Activated naive CD8-positive, alpha-beta T cell treated with anti-CD3 and anti-CD28 coated beads, Interleukin-2, amount 10 ng/mL, durations not matched to agents 7 days and 5 days (primary cell): Measurements from ENCODE around the gene ZNF804A. TPM values are rescaled to one million over a fixed set of nuclear protein-coding genes. Genes with fewer than 3 reads are reported as not detected.
"Not testable (repeated sequence)": the region's sequence is repeated elsewhere in the genome, so short reads cannot be mapped to it uniquely, and the experiment has no call there.

Experiments
- ATAC-seq: fragments of 150-1000 bp; cut with Tn5 transposase; one replicate; pipeline ENCODE4 v1.10.0; 2021; ENCODE audit warnings: low read depth, moderate library complexity
- POLR2A ChIA-PET: fragments of 350-600 bp; sonication (Branson Sonifier 250); formaldehyde crosslinking; loops from one replicate; lab custom pipeline; 2021; ENCODE audit warnings: antibody characterized with exemption; lab: Charles Lee
- DNase-seq: peaks from one replicate; pipeline ENCODE4 v3.0.0; 2021
- H3K27ac Mint-ChIP-seq: one replicate; pipeline ENCODE4 v1.8.0; 2022; ENCODE audit warnings: mild to moderate bottlenecking, mixed read lengths
- H3K27me3 Mint-ChIP-seq: one replicate; pipeline ENCODE4 v1.8.0; 2022; ENCODE audit warnings: mild to moderate bottlenecking, moderate library complexity, mixed read lengths
- H3K36me3 Mint-ChIP-seq: one replicate; pipeline ENCODE4 v1.8.0; 2021; ENCODE audit warnings: mild to moderate bottlenecking, mixed read lengths
- H3K4me1 Mint-ChIP-seq: one replicate; pipeline ENCODE4 v1.8.0; 2021; ENCODE audit warnings: mixed read lengths
- H3K4me3 Mint-ChIP-seq: one replicate; pipeline ENCODE4 v1.8.0; 2022; ENCODE audit warnings: mild to moderate bottlenecking, moderate library complexity, mixed read lengths
- H3K9me3 Mint-ChIP-seq: one replicate; pipeline ENCODE4 v1.8.0; 2021; ENCODE audit warnings: mixed read lengths
- total RNA-seq, 2 experiments: library from RNA; stranded (reverse); gene quantifications; one replicate each; pipeline ENCODE4 v1.2.3, GENCODE V29; 2021

Gene ZNF804A
- total RNA-seq, 2 experiments from 2014 or later: 0.08 TPM; not detected in 1

DNA sequence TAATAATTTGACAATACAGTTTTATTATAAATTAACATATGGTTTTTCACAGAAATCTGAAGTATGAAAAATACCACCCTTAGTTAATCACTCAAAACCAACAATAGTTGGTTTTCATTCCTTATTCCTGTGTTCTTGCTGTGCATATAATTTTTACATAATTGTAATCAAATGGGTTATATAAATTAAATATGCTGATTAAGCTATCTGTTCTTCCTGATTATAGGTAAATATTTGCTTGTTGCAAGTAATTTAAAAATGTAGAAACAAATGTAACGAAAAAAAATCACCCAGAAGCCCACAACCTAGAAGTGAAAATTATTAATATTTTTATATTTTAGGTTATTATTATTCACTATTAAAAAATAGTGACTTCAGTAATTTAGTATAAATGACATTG lies 98.3 kb downstream of the ZNF804A start:
- H3K36me3 Mint-ChIP-seq: no peaks in the 10 kb centered on the region
- no peaks in the 10 kb centered on the region for H3K27me3 Mint-ChIP-seq
- no peaks in the 10 kb centered on the region for H3K9me3 Mint-ChIP-seq
- no peaks in the 10 kb centered on the region for H3K4me1 Mint-ChIP-seq
- no peak overlapping the region for H3K27ac Mint-ChIP-seq
- POLR2A ChIA-PET: no interaction called here
- ATAC-seq (no peak), DNase-seq (no peak)
- no peak overlapping the region for H3K4me3 Mint-ChIP-seq

DNA sequence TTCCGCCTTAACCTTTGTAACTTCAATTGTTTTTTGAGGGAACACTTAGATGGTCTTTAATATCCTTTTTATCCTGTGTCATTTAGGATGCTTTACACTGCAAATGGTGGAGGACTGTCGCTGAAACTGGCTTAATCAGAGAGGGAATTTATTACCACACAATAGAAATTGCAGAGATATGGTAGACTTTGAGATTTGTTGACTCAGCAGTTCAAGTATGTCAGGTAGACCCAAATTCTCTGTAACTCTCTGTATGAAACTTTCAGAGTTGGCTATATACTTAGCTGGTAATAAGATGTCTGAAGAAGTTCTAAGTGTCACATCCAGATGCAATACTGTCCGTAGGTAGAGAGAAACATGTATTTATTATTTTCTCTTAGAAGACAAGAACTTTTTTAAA lies 100.1 kb downstream of the ZNF804A start:
- H3K4me3 Mint-ChIP-seq: no peak overlapping the region
- no peaks in the 10 kb centered on the region for H3K4me1 Mint-ChIP-seq
- no peak overlapping the region for H3K27ac Mint-ChIP-seq
- POLR2A ChIA-PET: no interaction called here
- H3K27me3 Mint-ChIP-seq: no peaks in the 10 kb centered on the region
- no peak for DNase-seq
- H3K9me3 Mint-ChIP-seq: no peaks in the 10 kb centered on the region
- no peaks in the 10 kb centered on the region for H3K36me3 Mint-ChIP-seq
- no peak for ATAC-seq

DNA sequence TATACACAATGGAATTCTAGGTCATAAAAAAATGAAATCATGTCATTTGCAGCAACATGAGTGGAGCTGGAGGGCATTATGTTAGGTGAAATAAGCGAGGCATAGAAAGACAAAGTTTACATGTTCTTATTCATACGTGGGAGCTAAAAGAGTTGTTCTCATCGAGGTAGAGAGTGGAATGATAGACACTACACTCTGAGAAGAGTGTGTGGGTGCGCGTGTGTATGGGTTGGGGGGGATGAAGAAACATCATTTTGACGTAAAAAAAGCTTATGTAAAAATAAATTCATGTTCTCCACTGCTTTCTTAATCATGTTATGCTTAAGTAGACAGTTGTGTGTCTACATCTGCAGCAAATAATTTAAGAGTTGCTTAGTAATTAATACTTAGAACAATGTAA lies 123.6 kb downstream of the ZNF804A start:
- DNase-seq (no peak), ATAC-seq (no peak)
- H3K27me3 Mint-ChIP-seq: no peaks in the 10 kb centered on the region
- no peaks in the 10 kb centered on the region for H3K36me3 Mint-ChIP-seq
- H3K27ac Mint-ChIP-seq: no peak overlapping the region
- no peaks in the 10 kb centered on the region for H3K4me1 Mint-ChIP-seq
- POLR2A ChIA-PET: no interaction called here
- no peak overlapping the region for H3K4me3 Mint-ChIP-seq
- H3K9me3 Mint-ChIP-seq: peaks cover 2% of the 10 kb centered on the region

DNA sequence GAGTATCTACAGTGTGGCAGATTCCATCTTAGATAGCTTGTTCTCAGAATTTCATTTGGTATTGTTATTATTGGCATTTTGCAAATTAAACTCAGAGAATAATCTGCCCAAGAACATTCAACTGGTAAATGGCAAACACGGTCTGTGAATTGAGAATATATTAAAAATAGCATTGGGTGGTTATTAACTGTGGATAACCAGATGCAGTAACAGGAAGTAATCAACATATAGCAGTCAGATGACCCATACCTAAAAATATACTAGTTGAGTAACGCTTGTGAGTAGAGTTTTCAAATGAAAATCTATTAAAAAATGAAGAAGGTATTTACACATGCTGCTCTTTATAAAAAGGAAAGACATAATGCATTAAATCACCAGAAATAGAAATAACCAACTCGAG lies 129.5 kb downstream of the ZNF804A start:
- DNase-seq: no peak
- no peak overlapping the region for H3K4me3 Mint-ChIP-seq
- H3K27me3 Mint-ChIP-seq: no peaks in the 10 kb centered on the region
- H3K4me1 Mint-ChIP-seq: no peaks in the 10 kb centered on the region
- no peaks in the 10 kb centered on the region for H3K9me3 Mint-ChIP-seq
- ATAC-seq: no peak
- POLR2A ChIA-PET: no interaction called here
- H3K27ac Mint-ChIP-seq: no peak overlapping the region
- H3K36me3 Mint-ChIP-seq: no peaks in the 10 kb centered on the region

DNA sequence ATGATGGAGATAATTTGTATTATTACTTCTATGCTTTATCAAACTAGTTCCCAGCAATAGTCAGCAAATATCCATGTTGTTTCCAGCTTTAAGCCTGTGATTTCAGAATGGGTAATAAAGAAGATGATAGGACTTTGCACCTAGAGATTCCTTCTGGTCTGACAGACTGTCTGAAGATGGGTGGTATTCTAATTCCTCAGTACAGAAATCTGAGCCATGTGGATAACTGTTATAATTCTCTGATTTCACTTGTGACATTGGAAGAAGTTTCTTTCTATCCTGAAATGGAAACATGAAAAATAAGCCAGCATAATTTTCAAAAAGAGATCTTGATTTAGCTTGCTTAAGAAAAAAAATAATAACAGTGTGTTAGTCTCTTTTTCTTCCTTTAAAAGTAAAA lies 130.1 kb downstream of the ZNF804A start:
- ATAC-seq (no peak), DNase-seq (no peak)
- no peaks in the 10 kb centered on the region for H3K27me3 Mint-ChIP-seq
- H3K36me3 Mint-ChIP-seq: no peaks in the 10 kb centered on the region
- H3K4me3 Mint-ChIP-seq: no peak overlapping the region
- no peak overlapping the region for H3K27ac Mint-ChIP-seq
- POLR2A ChIA-PET: no interaction called here
- H3K9me3 Mint-ChIP-seq: no peaks in the 10 kb centered on the region
- H3K4me1 Mint-ChIP-seq: no peaks in the 10 kb centered on the region

DNA sequence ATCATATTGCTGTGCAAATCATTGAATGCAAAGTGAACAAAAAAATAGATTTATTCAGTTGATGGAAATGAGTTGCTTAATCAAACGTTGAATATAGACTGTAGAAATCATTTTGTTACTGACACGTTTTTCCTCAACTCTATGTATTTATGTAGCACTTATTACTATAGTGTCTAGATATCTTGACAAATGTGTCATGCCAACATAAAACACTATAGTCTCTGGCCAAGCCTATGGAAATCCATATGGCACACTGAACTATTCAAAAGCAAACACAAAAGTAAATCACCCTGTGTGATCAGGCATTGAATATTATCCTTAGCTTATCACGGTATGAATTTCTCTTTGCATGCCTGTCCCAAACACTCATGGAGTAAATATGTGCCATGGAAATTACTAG lies 131.3 kb downstream of the ZNF804A start:
- ATAC-seq (no peak), DNase-seq (no peak)
- H3K4me1 Mint-ChIP-seq: no peaks in the 10 kb centered on the region
- H3K27me3 Mint-ChIP-seq: no peaks in the 10 kb centered on the region
- H3K27ac Mint-ChIP-seq: no peak overlapping the region
- H3K36me3 Mint-ChIP-seq: no peaks in the 10 kb centered on the region
- no peaks in the 10 kb centered on the region for H3K9me3 Mint-ChIP-seq
- POLR2A ChIA-PET: no interaction called here
- H3K4me3 Mint-ChIP-seq: no peak overlapping the region

DNA sequence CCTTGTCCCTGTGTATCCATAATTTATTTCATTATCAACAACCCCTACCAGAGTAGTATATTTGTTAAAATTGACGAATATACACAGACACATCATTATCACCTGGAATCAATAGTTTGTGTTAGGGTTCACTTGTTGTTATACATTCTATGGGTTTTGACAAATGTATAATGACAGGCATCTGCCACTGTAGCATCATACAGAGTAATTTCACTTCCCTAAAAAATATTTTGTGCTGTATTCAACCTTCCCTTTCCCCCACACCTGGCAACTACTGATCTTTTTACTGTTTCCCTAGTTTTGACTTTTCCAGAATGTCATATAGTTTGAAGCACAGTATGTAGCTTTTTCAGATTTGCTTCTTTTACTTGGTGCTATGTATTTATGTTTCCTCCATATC lies 132.0 kb downstream of the ZNF804A start:
- no peaks in the 10 kb centered on the region for H3K9me3 Mint-ChIP-seq
- ATAC-seq (no peak), DNase-seq (no peak)
- no peaks in the 10 kb centered on the region for H3K4me1 Mint-ChIP-seq
- POLR2A ChIA-PET: no interaction called here
- H3K27me3 Mint-ChIP-seq: no peaks in the 10 kb centered on the region
- H3K36me3 Mint-ChIP-seq: no peaks in the 10 kb centered on the region
- H3K27ac Mint-ChIP-seq: no peak overlapping the region
- no peak overlapping the region for H3K4me3 Mint-ChIP-seq

DNA sequence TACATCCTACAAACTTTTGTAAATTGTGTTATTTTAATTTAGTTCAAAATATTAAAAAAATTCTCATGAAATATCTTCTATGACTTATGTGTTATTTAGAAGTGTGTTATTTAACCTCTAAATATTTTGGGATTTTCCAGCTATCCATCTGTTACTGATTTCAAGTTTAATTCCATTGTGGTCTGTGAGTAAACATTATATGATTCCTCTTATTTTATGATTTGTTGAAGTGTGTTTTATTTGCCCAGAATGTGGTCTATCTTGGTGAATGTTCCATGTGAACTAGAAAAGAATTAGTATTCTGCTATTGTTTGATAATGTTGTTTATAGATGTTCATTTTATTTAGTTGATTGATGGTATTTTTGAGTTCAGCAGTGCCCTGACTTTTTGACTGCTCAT lies 136.0 kb downstream of the ZNF804A start:
- Mint-ChIP-seq H3K4me1 (no peaks in the 10 kb centered on the region), H3K27me3 (no peaks in the 10 kb centered on the region), H3K36me3 (no peaks in the 10 kb centered on the region), H3K9me3 (no peaks in the 10 kb centered on the region), H3K27ac (no peak overlapping the region), H3K4me3 (no peak overlapping the region)
- DNase-seq (no peak), ATAC-seq (no peak)
- POLR2A ChIA-PET: no interaction called here

DNA sequence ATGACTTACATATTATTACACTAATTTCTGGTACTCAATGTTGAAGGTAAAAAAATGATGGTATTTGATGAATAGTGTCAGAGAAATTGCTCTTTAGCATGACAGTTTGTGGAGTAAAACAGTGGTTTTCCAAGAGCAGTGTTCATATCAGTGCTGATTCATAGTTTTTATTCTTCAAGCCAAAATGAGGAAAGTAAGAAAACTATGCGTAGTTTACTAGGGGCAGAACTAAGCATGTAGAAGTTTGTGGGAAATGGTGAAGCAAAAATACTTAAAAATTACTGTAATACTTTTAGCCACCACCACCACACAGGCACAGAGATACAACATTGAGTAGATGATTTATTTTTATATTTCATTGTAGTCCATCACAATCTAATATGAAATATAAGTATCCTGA lies 137.3 kb downstream of the ZNF804A start:
- DNase-seq (no peak), ATAC-seq (no peak)
- Mint-ChIP-seq H3K4me3 (no peak overlapping the region), H3K4me1 (no peaks in the 10 kb centered on the region), H3K27ac (no peak overlapping the region), H3K36me3 (no peaks in the 10 kb centered on the region), H3K9me3 (no peaks in the 10 kb centered on the region), H3K27me3 (no peaks in the 10 kb centered on the region)
- POLR2A ChIA-PET: no interaction called here

DNA sequence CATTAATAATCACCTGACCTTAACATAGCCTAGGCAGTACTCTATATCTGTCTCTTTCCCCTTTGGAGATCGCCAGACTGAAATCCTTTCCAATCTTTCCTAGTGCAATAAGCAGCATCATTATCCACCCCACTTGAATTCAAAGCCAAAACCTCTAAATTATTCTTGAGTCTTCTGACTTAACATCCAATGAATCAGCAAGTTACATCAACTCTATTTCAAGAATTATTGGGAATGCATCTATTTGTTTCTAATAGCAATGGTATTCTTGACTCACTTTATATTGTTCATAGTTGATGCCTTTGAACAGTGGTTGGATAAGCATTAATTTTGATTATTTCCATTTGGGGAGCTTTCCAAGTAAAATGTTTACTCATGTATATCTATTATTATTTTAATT lies 144.8 kb downstream of the ZNF804A start:
- Mint-ChIP-seq H3K4me1 (no peaks in the 10 kb centered on the region), H3K27ac (no peak overlapping the region), H3K36me3 (no peaks in the 10 kb centered on the region), H3K27me3 (no peaks in the 10 kb centered on the region), H3K9me3 (peaks cover 6% of the 10 kb centered on the region), H3K4me3 (no peak overlapping the region)
- POLR2A ChIA-PET: no interaction called here
- ATAC-seq (no peak), DNase-seq (no peak)

DNA sequence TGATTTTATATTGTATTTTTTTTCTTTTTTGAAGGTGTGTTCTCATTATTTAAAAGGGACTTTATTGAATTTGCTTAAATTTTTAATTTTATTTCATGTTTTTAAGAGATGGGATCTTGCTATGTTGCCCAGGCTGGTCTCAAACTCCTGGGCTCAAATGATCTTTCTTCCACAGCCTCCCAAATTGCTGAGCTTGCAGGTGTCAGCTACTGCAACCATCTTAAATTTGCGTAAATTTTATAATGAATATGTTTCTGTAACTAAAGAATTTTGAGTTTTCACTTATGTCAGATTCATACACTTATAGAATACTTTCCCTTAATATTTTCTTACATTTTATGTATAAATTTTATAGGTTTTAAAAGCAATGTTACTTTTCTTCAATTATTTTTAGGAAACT lies 157.8 kb downstream of the ZNF804A start:
- no peaks in the 10 kb centered on the region for H3K36me3 Mint-ChIP-seq
- ATAC-seq: no peak
- POLR2A ChIA-PET: no interaction called here
- H3K4me3 Mint-ChIP-seq: no peak overlapping the region
- H3K9me3 Mint-ChIP-seq: no peaks in the 10 kb centered on the region
- no peaks in the 10 kb centered on the region for H3K4me1 Mint-ChIP-seq
- no peak for DNase-seq
- H3K27ac Mint-ChIP-seq: no peak overlapping the region
- no peaks in the 10 kb centered on the region for H3K27me3 Mint-ChIP-seq

DNA sequence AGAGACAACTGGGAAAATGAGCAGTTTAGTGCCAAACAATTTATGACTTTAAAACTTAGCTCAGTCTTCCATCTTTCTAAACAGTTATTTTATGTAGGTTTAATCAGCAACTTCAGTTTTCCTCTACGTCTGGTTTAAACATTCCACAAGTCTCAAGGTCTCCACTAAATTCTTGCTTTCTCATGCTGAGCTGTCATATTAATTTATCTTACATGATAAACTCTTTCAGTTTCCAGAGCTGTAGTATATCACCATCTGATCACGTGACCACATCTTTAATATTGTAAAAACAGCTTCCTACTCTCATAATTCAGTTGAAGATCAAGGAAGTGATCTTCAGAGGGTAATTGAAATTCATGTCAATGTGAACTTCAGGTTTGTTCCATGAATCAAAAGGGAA lies 158.6 kb downstream of the ZNF804A start:
- Mint-ChIP-seq H3K36me3 (no peaks in the 10 kb centered on the region), H3K9me3 (no peaks in the 10 kb centered on the region), H3K4me1 (no peaks in the 10 kb centered on the region), H3K4me3 (no peak overlapping the region), H3K27me3 (no peaks in the 10 kb centered on the region), H3K27ac (no peak overlapping the region)
- ATAC-seq (no peak), DNase-seq (no peak)
- POLR2A ChIA-PET: no interaction called here

DNA sequence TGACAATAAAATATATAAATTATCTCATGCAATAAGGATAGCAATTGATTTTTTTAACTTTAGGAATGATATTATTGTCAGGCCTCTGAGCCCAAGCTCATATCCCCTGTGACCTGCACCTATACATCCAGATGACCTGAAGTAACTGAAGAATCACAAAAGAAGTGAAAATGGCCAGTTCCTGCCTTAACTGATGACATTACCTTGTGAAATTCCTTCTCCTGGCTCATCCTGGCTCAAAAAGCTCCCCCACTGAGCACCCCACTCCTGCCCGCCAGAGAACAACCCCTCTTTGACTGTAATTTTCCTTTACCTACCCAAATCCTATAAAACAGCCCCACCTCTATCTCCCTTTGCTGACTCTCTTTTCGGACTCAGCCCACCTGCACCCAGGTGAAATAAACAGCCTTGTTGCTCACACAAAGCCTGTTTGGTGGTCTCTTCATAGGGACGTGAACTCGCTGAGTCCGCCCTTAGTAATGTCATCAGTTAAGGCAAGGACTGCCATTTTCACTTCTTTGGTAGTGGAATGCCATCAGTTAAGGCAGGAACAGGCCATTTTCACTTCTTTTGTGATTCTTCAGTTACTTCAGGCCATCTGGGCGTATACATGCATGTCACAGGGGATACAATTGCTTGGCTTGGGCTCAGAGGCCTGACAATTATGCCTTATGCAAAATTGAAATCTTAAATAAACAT lies 161.4 kb downstream of the ZNF804A start:
- H3K27me3 Mint-ChIP-seq, H3K9me3 Mint-ChIP-seq, H3K4me3 Mint-ChIP-seq, H3K27ac Mint-ChIP-seq, ATAC-seq, H3K36me3 Mint-ChIP-seq, H3K4me1 Mint-ChIP-seq, DNase-seq, POLR2A ChIA-PET: not testable (repeated sequence)

DNA sequence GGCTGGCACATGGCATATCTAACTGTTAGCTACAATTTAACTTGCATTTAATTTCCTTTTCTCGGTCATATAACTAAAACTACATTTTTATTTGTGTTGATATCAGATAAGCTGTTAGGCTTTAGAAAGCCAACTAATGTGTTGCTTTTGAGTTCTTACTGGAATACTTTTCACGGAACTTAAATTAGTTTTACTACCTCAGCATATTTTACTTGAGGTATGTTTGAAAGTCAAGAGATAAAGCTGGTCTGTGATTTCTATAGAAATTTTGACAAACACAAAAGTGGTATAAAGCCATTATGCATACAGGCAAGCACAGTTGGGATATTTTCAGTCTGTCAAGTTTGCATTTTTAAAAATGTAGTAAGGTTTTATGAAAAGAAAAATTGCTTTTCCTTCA lies 162.6 kb downstream of the ZNF804A start:
- Mint-ChIP-seq H3K27me3 (no peaks in the 10 kb centered on the region), H3K36me3 (no peaks in the 10 kb centered on the region), H3K27ac (no peak overlapping the region), H3K9me3 (no peaks in the 10 kb centered on the region), H3K4me1 (no peaks in the 10 kb centered on the region), H3K4me3 (no peak overlapping the region)
- no peak for ATAC-seq
- no peak for DNase-seq
- POLR2A ChIA-PET: no interaction called here
